CD4-positive, alpha-beta T cell treated with Interleukin-12 subunit alpha and Interleukin-12 subunit beta, for 1 hour (primary cell): ENCODE measurements around the gene KRTCAP2.
A peak's percentile ranks its signal among the peaks of the same experiment; 100 is the strongest.
"Not testable (repeated sequence)": the region's sequence is repeated elsewhere in the genome, so short reads cannot be mapped to it uniquely, and the experiment has no call there.

Experiments used
- DNase-seq: peaks from one replicate; pipeline ENCODE4 v3.0.0-alpha.2; 2020

KRTCAP2 gene

GRCh38 chr1:155198547-155198906 lies 25.4 kb upstream of the KRTCAP2 start:
- no peak for DNase-seq

- DNase-seq, result no peak
Observed at GRCh38 chr1:155197901-155198546, 24.9 kb upstream of the KRTCAP2 start.

- no peak for DNase-seq
Observed at GRCh38 chr1:155196893-155197638, 24.0 kb upstream of the KRTCAP2 start.

DNA sequence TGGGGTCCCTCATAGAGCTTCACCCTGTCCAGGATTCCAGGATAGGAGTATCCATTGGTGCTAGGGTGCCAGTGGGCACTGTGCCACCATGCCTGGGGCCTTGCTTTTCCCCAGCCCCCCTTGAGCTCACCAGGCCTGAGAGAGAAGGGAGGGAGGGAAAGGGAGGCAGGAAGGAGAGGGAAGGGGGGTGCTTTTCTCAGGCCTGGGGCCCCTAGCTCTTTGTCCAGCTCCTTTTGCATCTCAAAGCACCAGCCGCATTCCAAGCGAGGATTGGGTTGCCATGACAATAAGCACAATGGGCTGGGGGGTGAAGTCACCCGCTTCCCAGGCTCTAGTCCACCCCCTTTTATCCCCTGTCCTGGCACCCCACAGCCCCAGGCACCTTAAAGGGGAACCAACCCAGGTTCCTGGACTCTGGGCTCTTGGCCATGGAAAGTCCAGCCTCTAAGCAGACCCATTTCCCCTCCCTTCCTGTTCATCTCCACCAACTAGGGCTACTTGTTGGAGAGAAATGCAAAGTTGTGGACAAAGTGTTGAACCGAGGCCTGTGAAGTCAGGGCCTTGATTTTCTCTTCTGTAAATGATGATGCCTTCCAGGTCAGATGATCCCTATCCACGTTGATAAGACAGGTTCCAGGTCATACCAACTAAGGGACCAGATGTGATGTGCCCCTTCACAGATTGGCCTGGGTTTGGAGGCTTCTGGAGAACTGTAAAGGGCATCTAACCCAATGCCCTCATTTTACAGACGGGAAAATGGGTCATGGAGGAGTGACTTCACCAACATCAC lies 23.2 kb upstream of the KRTCAP2 start:
- DNase-seq, result no peak

GRCh38 chr1:155195201-155196102 lies 22.3 kb upstream of the KRTCAP2 start:
- no peak for DNase-seq

- DNase-seq, result not testable (repeated sequence)
Observed at GRCh38 chr1:155193991-155194240, 20.8 kb upstream of the KRTCAP2 start.

- peak; percentile 80 for DNase-seq
Observed at GRCh38 chr1:155193275-155193990, 20.3 kb upstream of the KRTCAP2 start.

GRCh38 chr1:155192346-155193274 lies 19.5 kb upstream of the KRTCAP2 start:
- peak; percentile 72 for DNase-seq

DNA sequence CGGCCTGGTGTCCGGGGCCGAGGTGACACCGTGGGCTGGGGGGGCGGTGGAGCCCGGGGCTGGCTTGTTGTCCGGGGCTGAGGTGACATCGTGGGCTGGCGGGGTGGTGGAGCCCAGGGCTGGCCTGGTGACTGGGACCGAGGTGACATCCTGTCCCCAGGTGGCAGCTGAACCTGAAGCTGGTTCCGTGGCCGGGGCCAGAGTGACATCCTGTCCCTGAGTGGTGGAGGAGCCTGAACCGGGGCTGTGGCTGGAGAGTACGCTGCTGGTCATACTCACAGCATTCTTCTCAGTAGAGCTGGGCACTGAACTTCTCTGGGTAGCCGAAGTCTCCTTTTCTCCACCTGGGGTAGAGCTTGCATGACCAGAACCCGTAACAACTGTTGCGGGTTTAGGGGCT lies 18.8 kb upstream of the KRTCAP2 start:
- DNase-seq, result no peak

GRCh38 chr1:155189926-155190325 lies 16.8 kb upstream of the KRTCAP2 start:
- not testable (repeated sequence) for DNase-seq

DNA sequence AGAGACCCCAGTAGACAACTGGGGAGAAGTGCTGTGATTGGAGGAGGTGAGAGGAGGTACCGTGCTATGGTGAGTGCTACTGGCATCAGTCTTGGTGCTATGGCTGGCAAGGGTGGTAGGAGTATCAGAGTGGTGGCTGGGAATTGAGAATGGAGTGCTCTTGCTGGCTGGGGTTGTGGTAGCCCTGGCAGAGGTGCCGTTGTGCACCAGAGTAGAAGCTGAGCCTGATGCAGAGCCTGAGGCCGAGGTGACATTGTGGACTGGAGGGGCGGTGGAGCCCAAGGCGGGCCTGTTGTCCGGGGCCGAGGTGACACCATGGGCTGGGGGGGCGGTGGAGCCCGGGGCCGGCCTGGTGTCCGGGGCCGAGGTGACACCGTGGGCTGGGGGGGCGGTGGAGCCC lies 15.2 kb upstream of the KRTCAP2 start:
- no peak for DNase-seq

DNA sequence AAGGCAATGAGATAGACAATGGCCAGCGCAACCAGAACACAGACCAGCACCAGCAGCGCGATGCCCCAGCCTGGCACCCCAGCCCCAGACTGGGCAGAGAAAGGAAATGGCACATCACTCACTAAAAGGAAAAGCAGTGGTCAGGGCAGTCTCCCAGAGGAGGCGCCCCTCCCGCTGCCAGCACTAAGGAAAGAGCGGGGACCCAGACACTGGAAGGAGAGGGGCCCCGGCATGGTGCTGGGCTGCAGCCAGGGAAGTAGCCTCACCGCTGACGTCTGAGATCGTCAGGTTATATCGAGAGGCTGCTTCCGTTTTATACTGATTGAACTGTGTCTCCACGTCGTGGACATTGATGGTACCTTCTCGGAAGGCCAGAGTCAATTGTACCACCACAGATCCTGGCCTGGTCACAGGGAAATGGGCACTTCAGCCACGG lies 14.4 kb upstream of the KRTCAP2 start:
- DNase-seq, result no peak

GRCh38 chr1:155186794-155187455 lies 13.8 kb upstream of the KRTCAP2 start:
- DNase-seq, result no peak

DNA sequence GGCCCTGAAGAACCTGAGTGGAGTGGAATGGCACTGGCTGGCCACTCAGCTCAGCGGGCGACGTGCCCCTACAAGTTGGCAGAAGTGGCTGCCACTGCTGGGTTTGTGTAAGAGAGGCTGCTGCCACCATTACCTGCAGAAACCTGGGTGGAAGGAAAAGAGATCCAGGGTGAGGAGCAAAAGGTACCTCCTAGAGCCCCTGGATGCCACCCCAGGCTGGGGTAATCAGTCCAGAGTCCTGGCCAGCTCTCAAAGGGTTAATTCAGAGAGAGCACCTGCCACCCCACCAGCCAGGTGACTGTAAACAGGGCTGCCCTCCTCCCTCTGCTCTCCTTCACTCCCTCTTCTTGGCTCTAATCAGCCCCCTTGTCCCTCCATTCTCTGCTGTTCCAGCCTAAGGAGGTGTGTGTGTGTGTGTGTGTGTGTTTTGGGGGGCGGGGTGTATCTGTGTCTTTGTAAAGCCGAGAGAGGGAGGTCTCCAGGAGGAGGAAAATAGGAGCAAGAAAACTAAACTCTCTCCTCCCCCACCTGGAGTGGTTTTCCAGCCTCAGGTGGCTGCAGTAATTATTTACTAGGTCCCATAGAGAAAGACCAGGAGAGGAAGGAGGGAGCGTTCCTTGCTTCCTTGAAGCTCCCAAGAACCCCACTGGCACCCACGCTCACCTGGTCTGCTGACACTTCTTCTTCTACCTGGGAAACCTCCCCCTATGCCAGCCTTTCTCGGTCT lies 13.1 kb upstream of the KRTCAP2 start:
- DNase-seq, result no peak

DNA sequence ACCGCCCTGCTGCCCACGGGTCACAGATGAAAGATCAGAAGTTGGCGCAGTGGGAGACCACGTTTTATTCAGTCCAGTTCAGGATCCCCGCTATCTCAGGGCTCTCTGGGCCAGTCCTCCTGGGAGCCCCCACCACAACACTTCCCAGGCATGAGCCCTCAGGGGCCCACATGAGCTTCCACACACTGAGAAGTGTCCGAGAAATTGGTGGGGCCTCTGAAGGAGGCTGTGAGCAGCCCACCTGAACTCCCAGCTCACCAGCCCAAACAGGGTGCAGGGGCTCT lies 12.6 kb upstream of the KRTCAP2 start:
- DNase-seq, result no peak

DNA sequence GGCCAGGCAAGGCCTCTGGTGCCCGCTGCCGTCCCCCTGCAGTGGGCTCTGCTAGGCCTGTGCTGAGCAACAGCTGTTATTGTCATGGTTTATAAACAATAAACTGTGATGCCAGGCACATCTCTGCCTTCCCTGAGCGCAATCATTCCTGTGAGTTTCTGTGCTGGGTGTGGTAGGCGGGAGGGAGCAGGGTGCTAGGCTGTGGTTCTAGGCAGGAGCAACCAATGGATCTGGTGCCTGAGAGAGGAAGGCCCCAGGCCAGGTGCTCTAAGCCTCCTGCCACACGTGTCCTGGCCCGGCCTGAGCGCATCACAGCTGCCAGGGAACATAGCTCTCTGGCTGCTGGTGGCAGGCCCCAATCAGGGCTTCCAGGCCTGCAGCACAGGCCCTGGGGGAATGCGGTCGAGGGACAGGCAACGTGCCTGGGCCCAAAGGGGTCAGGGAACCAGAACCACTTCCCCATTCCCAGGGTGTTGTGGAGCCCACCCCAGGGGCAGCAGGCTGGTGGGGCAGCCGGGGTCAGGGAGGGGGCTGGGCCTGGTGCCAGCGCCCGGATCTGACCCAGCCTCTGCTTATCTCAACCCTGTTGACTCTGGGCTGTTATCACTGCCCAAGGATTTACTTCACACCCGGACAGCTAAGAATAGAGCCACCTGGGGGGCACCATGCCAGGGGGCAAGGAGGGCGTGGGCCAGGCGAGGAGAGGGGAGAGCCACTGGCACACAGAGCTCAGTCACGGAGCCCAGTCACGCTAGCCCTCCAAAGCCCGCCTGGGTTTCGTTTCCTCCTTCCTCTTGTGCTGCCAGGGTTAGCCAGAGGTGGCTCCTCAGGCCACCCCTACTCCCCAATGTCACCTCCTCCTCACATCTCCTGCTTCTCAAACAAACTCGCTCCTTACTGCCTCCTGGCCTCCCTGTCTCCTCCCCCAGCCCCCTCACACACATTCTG lies 12.0 kb upstream of the KRTCAP2 start:
- DNase-seq, result no peak

- DNase-seq, result no peak
Observed at GRCh38 chr1:155184351-155184811, 11.3 kb upstream of the KRTCAP2 start.

DNA sequence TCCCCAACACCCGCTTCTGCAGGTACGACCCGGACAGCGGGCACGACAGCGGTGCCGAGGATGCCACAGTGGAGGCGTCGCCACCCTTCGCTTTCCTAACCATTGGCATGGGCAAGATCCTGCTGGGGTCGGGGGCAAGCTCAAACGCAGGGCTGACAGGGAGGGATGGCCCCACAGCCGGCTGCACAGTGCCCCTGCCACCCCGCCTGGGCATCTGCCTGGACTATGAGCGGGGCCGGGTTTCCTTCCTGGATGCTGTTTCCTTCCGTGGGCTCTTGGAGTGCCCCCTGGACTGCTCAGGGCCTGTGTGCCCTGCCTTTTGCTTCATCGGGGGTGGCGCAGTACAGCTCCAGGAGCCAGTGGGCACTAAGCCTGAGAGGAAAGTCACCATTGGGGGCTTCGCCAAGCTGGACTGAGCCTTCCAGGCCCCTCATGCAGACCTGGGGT lies 10.7 kb upstream of the KRTCAP2 start:
- DNase-seq, result no peak

DNA sequence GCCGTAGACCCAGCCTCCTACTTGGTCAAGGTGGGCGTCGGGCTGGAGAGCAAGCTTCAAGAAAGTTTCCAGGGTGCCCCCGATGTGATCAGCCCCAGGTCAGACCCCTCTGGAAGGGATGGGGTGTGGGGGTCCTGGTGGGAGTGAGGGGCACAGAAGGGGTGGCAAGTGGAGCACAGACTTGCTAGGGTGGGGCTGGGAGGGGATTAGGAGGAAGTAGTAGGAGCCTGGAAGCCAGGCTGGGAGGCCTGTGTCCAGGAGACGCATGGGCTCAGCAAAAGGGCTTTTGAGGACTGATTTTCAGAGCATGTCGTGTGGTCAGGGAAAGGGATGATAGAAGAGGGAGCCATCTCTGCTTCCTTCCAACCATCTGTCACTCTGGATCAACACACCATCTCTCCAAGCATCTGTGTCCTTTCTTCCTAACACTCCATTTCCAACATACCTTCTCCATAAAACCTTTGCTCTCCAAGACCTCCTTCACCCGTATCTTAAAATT lies 9.0 kb upstream of the KRTCAP2 start:
- DNase-seq, result no peak
